Kidney tubule cell (primary cell): ENCODE data around the gene ZFR.
A peak's percentile ranks its signal among the peaks of the same experiment; 100 is the strongest.
"Not testable (repeated sequence)": the region's sequence is repeated elsewhere in the genome, so short reads cannot be mapped to it uniquely, and the experiment has no call there.

Source experiments
- DNase-seq: peaks from one replicate; pipeline ENCODE4 v3.0.0-alpha.2; 2018; ENCODE audit warnings: low spot score

ZFR gene

DNA sequence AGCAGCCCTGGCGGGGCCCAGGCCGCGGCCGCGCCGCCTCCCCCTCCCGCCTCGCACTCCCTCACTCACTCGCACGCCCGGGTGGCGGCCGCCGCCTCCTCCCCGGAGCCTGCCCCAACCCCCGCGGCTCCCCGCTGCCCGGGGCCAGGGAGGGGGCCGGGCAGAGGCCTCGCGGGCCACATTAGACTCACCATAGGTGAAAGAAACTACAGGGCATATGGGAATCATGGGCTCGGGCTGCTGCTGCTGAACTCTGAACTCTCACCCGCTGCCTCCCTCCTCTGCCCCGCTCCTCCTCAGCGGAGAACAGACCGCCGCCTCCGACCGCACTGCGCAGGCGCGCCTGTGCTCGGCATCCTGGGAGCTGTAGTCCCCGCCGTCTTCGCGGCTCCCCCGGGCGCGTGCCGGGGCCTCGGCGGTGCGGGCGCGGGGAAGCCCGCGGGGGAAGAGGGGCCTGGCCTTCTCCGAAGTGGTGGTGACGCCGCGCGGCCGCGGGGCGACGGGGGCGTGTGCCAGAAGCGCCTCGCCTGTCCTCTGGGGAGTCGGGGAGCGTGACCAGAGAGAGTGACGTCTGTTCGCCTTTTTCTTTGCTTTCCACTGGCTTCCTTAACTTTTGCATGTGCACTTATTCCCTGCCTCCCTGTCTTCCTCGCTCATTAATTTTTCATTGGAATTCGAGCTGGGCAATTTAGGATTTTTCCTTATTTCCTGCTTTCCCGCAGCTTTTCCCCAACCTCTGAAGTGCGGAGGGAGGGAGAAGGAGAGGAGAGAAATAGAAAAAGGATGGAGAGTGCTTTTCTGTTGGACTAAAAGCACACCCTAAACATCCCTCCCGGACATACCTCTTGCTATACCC is at the start of gene ZFR:
Gene ZFR (minus strand): TSS at position 310 of the 856 bp plus-strand sequence. CDS start 82 bp downstream, at position 228.
- DNase-seq: peak; percentile 90

DNA sequence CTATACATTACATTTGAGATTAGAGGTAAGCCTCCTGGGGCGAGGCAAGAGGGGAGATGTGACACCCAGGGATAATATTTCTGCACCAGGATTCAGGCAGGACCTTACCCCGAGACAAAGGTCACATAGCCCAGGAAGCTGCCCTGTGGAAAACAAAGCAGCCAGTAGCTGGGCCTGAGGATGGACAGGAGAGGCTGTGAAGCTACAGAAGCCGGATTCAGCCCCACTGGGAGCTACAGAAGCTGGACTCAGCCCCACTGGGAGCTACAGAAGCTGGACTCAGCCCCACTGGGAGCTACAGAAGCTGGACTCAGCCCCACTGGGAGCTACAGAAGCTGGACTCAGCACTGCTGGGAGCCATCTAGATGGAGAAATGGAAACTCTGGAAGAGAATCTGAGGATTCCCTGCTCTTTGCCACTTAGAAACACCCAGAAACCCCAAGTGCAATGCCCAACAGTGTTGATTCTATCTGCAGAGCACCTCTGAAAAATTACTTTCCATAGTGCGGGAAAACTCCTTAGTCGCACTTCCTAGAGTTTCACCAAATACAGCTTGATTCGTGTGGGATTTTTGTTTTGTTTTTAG is 46.5 kb upstream of the ZFR start:
- no peak for DNase-seq

DNA sequence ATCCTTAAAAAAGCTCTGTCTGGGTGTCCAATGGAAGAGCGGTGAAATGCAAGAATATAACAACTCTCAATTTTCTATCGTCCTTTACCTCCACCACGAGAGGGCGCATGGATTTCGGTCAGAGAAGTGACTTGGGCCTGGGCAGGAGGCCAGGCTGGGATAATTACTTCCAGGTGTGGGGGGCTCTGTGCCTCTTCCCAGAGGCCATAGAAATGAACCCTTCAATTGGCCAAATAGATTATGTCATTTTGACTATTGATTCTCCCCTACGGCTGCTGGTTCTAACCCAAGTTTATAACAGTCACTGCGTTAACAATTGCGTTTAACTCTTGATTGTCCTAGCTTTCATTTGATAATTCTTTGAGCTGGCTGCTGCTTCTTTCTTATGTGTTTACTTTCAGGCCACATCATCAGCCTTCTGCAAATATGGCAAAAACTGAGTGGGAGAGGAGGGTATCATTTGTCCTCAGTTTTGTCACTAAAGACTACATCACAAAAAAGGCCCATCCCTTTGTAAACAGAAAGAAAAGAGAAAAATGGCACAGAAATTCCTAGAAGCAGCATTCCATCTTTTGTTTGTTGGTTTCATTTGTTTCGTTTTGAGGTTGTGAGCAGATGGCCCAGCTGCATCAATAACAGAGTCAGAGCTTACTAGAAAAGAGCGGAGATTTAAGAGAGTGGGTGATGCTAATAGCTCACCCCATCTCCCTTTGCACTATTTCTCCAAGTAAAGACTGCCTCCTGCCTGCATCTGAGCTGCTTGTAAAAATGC is 45.4 kb upstream of the ZFR start:
- DNase-seq: peak; percentile 66

DNA sequence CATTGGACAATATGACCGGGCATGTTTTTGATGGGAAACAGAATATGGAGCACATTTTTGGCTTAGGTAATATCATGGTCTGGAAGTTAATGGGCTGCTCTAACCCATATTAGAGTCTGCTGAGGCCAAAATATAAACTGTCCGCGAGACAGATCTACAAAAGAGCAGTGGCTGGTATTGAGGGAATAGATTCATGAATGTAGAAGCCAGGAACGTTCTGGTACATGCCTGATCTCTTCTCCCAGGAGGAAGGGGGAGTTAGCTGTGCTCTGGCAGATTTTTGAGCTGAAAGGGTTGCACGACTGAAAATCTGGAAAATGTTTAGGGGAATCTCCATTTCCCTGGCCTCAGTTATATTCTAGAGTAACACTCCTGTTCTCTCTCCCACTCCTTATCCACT is 42.9 kb upstream of the ZFR start:
- no peak for DNase-seq

DNA sequence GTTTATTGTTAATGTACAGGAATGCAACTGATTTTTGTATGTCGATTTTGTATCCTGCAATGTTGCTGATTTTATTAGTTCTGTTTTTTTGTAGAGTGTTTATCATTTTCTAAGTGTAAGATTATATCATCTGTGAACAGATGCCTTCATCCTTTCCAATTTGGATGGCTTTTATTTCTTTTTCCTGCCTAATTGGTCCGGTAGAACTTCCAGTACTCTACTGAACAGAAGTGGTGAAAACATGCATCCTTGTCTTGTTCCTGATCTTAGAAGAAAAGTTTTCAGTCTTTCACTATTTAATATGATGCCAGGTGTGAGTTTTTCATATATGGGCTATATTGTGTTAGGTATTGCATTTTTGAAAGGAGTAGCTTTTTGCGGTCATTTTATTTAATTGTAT is 42.5 kb upstream of the ZFR start:
- DNase-seq: no peak

DNA sequence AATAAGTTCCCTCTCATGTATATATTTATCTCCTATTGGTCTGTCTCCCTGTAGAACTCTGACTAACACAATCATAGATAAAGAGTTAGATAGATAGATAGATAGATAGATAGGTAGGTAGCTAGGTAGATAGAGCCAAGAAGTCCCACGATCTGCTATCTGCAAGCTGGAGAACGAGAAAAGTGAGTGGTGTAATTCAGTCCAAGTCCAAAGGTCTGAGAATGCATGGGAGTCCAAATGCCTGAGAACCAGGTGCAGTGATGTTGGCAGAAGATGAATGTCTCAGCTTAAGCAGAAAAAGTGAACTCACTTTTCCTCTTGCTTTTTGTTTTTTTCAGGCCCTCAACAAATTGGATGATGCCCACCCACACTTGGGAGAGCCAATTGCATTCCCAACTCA is 37.7 kb upstream of the ZFR start:
- DNase-seq: no peak

DNA sequence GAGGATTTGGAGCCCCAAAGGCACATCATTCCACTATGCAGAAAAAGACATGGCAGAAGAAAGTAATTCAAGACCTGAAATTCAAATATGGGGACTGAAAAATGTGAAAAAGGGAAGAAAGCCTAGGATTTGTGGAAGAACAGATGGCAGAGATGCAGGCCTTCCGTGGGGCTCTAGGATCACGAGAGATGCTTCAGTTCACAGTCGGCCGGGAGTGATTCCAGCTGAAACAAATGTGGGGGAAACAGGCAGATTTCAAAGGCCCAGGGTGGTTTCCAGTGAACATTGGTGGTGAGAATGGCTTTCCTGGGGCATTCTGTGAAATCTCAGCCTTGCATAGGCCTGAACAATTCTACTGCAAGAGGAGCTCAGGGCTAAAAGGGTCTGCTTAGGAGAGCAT is 34.6 kb upstream of the ZFR start:
- DNase-seq: no peak

DNA sequence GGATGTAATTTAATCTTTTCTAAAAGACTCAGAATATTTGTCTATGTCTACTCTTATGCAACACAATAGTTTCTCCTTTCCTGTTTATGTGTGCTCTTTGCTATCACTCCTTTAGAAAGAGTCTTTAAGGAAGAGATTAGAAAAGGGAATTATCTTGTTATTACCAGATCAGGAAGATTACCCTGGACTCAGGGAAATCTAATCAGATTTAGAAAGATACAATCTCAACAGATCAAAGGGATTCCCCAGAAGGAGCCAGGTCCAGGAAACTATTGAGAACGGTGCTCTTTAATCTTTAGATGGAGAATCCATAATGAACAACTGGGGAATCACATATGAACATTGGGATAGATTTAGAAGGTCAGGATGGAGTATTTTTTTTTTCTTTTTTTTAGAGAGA is 32.4 kb upstream of the ZFR start:
- no peak for DNase-seq

DNA sequence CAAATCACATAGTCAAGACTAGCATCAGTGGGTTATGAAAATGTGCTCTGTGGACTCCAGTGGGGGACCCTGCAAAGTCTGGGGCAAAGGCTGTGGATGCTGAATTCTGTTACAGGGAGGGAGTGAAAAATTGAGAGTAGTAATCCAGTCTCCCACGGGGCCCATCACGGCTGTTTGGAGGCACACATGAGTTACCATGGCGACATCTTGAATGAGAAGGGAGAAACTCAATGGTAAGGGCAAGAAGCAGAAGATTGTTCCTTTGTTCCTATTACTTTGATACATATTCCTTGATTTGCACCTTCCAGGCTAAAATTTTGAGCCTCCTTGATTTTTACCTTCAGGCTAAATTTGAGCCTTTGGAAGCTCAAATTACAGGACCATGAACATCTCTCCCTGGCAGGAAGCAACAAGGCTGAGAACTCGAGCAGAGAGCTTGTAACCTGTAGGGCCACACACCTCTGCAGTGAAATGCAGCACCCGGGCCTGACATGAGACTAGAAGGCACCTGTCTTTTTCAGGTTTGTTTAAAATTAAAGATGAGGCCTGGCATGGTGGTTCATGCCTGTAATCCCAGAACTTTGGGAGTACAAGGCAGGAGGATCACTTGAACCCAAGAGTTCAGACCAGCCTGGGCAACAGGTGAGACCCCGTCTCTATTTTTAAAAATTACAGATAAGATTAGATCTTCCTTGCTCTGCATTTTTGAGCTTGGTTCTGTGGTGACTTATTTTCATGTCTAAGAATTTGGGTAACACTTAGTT is 31.0 kb upstream of the ZFR start:
- no peak for DNase-seq

DNA sequence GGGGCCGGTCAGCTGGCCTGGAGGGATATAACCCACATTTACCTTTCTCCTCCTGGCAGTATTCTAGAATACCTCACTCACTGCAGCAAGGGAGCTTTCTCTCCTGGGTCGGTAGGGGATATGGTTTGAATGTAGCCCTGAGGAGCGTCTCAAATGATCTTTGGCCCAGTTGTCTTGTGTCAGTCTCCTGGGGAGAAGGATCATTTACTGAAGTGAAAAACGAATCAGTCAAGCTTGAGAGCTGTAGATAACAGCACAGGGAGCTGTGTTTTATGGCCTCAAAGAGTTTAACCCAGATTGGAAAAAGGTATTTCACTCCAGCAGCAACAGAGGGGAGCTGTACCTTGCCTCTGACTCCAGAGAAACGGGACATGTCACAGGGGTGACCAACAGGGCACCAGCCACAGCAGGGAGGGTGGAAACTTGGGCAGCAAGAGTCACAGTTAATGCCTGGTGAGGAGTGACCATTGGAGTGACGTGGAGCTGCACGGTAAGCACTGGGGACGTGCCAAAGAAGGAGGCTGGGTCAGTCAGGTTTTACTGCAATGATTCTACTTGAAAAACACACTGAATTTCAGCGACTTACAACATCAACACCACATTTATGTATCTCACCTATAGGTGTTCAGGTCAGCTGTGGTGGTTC is 29.8 kb upstream of the ZFR start:
- DNase-seq: peak; percentile 43

DNA sequence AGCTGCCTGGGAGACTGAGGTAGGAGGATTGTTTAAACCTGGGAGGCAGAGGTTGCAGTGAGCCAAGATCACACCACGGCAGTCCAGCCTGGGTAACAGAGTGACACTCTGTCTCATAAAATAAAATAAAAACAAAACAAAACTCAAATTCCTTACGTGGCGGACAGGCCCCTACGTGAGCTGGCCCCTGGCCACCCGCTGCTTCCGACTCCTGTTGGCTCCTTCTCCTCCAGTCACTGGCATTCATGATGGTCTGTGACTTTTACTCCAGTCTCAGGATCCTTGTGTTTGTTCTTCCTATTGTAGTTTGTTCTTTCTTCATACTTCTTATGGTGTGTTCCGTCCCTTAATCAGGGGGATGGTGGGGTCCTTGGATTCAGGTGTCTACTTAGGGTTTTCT is 28.5 kb upstream of the ZFR start:
- DNase-seq: no peak

DNA sequence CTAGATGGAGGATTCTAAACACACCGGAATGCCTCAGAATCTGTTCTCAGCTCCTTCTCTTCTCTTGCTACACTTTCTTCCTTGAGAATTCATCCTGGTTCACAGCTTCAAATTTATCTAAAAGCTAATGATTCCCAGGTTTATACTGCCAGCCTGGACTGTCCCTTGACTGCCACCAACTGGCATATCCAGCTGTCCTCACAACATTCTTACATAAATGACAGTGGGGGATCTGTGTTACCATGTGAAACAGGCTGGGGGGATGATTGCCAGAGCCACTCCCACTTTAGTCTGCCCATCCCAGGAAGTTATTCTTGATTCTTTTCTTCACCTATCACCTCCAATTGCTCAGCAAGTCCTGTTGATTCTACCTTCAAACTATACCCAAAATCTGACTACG is 27.2 kb upstream of the ZFR start:
- peak; percentile 4 for DNase-seq

DNA sequence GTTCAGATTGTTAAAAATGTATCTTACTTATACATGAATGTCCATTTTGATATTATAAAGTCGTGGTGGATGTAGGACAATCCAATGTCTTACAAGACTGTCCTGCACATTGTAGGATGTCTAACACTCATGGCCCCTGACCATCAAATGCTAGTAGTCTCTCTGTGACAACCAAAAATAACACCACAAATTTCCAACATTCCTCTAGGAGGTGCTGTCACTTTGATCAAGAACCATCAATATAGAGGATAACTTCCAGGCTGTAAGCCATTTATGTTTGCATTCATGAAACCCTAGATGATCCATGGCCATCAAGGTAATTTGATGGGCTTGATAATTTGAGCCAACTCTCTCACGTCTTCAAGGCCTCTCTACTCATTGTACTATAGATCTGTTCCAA is 20.5 kb upstream of the ZFR start:
- no peak for DNase-seq

DNA sequence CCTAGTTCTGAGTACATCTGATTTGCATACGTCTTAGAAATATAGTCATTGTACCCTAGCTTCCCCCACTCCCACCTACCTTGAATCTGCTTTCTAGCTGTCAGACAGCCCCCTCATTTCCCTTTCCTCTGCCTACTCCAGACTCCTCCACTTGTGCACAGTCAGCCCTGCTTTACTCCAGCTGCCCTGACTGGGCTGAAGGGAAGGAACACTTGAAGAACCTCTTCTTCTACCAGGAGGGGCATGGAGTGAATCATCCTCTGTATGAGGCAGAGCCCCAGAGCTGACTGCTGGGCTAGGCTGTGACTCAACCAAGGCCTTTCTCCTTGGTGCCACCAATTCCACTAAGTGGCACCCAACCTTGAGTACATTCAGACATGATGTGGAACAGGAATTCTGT is 18.1 kb upstream of the ZFR start:
- DNase-seq: peak; percentile 73

DNA sequence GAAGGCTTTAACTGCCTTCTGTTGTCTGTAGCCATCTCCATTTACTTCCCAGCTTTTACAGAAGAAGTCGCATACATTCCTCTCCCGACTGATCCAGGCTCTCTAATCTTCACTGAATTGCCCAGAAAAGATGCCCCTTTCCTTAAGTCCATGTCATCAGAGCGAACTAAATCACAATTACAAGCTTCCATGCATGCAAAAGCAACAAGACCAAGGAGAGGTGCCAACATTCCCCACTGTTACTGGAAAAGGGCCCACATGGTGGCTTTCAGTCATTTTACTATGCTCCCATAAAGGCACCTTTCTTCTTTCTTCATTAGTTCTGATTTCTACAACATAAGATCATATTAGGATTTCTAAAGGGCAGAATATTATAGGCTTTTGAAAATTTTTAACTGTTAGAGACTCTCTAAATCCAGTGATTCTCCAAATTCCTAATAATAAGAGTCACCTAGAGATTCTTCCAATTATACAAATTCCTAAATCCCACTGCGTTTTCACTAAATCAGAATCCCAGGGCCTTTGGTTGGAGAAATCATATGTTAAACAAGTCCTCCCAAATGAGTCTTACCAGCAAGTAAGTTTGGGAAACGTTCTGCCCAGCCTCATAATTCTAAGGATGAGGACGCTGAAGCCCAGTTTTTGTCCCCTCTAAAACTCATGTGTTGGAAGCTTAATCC is 17.0 kb upstream of the ZFR start:
- DNase-seq: no peak

DNA sequence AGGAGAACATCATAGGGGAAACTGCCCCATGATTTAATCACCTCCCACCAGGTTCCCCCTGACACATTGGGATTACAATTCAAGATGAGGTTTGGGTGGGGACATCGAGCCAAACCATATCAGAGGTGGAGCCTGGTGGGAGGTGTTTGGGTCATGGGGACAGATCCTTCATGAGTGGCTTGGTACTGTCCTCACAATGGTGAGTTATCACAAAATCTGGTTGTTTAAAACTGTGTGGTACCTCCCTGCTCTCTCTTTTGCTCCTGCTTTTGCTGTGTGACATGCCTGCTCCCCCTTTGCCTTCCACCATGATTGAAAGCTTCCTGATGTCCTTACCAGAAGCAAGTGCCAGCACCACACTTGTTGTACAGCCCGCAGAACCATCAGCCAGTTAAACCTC is 16.2 kb upstream of the ZFR start:
- no peak for DNase-seq

DNA sequence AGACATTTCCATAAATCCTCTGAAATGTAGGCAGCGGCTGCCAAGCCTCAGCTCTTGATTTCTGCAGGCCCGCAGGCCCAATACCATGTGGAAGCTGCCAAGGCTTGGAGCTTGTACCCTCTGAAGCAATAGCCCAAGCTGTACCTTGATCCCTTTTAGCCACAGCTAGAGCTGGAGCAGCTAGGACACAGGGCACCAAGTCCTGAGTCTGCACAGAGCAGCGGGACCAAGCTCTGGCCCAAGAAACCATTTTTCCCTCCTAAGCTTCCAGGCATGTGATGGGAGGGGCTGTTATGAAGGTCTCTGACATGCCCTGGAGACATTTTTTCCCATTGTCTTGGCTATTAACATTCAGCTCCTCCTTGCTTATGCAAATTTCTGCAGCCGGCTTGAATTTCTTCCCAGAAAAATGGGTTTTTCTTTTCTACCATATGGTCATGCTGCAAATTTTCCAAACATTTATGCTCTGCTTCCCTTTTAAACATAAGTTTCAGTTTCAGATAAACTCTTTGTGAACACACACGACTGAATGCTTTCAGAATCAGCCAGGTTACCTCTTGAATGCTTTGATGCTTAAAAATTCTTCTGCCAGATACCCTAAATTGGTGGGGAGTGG is 14.4 kb upstream of the ZFR start:
- DNase-seq: no peak

DNA sequence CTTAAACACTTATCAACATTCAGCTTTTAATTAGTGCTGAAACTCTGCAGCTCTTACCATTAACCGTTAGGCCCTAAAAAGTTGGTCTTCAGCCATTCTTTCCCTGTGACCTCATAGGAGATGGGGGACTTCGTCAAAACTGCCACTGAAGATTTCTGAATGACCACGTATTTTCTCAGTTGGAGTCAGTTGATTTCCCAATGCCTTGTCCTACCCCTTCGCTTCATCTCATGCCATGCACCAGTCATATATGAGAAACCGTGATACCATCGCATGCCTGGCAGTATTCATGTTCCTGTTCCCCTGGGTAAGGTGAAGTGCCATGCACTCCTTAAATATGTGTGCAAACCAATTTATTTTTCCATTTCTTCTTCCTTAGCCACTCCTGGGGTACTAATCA is 10.8 kb upstream of the ZFR start:
- DNase-seq: no peak

DNA sequence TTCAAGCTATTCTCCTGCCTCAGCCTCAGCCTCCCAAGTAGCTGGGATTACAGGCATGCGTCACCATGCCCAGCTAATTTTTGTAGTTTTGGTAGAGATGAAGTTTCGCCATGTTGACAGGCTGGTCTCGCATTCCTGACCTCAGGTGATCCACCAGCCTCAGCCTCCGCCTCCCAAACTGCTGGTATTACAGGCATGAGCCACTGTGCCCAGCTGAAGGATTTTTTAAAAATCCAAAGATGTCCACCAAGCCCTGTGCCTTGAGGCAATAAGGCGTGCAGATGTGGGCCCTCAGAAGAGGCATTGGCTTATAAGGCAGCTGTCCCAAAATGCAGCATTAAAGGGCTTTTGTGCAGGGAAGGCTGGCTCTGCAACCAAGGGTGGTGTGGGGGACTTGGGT is 10.3 kb upstream of the ZFR start:
- DNase-seq: no peak

DNA sequence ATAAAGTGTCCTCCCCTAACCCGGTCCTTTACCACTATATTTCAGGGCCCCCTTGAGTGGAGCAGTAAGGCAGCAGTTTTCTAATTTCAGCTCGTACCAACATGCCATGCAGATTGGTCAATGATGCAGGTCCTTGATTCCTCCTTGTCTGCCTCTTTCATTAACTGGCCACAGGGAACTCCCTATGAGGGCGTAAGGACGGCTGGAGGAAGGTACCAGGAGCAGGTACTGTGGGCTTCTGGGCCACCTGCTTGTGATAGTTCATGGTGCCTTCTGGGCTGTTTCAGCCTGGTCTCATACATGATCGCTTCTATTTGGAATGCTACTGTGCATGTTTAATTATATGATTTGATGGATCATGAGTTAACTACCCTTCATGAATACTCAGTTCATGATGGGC is 9.4 kb upstream of the ZFR start:
- no peak for DNase-seq

DNA sequence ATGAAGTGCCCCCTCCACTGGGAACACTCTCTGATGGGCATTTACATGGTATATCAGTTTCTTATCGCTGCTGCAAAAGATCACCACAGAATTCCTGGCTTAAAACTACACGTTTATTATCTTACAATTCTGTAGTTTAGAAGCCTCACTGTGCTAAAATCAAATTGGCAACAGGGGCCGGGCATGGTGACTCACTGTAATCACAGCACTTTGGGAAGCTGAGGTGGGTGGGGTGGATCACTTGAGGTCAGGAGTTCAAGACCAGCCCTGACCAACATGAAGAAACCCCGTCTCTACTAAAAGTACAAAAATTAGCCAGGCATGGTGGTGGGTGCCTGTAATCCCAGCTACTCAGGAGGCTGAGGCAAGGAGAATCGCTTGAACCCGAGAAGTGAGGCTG is 7.8 kb upstream of the ZFR start:
- DNase-seq: not testable (repeated sequence)
